H1 (cell line): Measurements from ENCODE around the gene LRRIQ3. TPM values are rescaled to one million over a fixed set of nuclear protein-coding genes. Genes with fewer than 3 reads are reported as not detected.

Source experiments
- ATF2 ChIP-seq: IDR thresholded peaks from 2 replicates; pipeline ENCODE4 v1.6.1; 2012; ENCODE audit warnings: low read length, inconsistent platforms
- CREB1 ChIP-seq: IDR thresholded peaks from 2 replicates; pipeline ENCODE4 v1.6.1; 2012; ENCODE audit warnings: inconsistent platforms
- KDM5A ChIP-seq: fragments of 200-600 bp; IDR thresholded peaks from 2 replicates; pipeline ENCODE4 v1.7.1; 2012; ENCODE audit warnings: mild to moderate bottlenecking, low read length, inconsistent platforms, mixed read lengths
- RAD21 ChIP-seq, 2 experiments: IDR thresholded peaks in 1 of 2; conservative IDR thresholded peaks in 1 of 2; 2 replicates each; pipeline ENCODE4 v1.6.1; 2011; ENCODE audit warnings: low read depth in 2 of 2, low read length in 2 of 2, improper control_type of control experiment in 1 of 2, inconsistent platforms in 1 of 2, mild to moderate bottlenecking in 1 of 2, moderate library complexity in 1 of 2
- SIRT6 ChIP-seq: IDR thresholded peaks from one replicate; pipeline ENCODE4 v1.7.1; 2012; ENCODE audit warnings: low read length, inconsistent platforms
- TEAD4 ChIP-seq: IDR thresholded peaks from 2 replicates; pipeline ENCODE4 v1.6.1; 2012; ENCODE audit warnings: low read depth, low read length, inconsistent platforms, mixed read lengths
- YY1 ChIP-seq: IDR thresholded peaks from 2 replicates; pipeline ENCODE4 v1.6.1; 2011; ENCODE audit warnings: low read depth, mild to moderate bottlenecking, low read length
- polyA plus RNA-seq, 7 experiments: library from polyadenylated mRNA; depleted of rRNA in 3 of 7; stranded (reverse) in 5 of 7; unstranded in 2 of 7; fragments of >200 nt in 5 of 7; fragments of 200-250 nt in 2 of 7; gene quantifications; 1 replicate in 5 of 7; 2 replicates in 1 of 7; 4 replicates in 1 of 7; pipeline versions ENCODE4 v1.2.1 to v1.2.3, GENCODE V29; 2011 to 2013; ENCODE audit warnings: missing spikeins in 2 of 7, mixed read lengths in 2 of 7
- total RNA-seq: library from RNA; stranded (reverse); fragmentation: NEBNext Ultra II Directional; extraction: Animal tissue kit (Norgen Biotek cat#: 25700); gene quantifications from 2 replicates; pipeline ENCODE4 v1.2.1, GENCODE V29; 2021

Gene LRRIQ3
- total and polyA plus RNA-seq, 2 of the 8 experiments (the other 6 are each of a cell fraction or from before 2014, with no cell fraction given) = 0.08 to 0.19 TPM

GRCh38 chr1:74091371-74091770 is 106.6 kb downstream of the LRRIQ3 start (continued):
- TF ChIP-seq ATF2 (no peak), TEAD4 (no peak), CREB1 (no peak), SIRT6 (no peak), YY1 (no peak), RAD21 (IDR thresholded peaks at IDR 0.05 in 1 of 2, conservative IDR thresholded peaks at IDR 0.05 in 1 of 2; ENCODE audit: low read depth in 2 of 2, low read length in 2 of 2) (no peak), KDM5A (no peak)
- TF ChIP-seq, all 59 proteins: peak for 0
